ENCODE data around the gene TEAD1. TPM values are rescaled to one million over a fixed set of nuclear protein-coding genes. Genes with fewer than 3 reads are reported as not detected.

Gene TEAD1
- total RNA-seq (ENCODE audit: unreplicated experiment), result 62.5 TPM
- long read RNA-seq, partial matches to known transcripts, result 1 of 3 reads
- long read RNA-seq, other reads (novel, unspliced or antisense), result 2 of 3 reads

DNA sequence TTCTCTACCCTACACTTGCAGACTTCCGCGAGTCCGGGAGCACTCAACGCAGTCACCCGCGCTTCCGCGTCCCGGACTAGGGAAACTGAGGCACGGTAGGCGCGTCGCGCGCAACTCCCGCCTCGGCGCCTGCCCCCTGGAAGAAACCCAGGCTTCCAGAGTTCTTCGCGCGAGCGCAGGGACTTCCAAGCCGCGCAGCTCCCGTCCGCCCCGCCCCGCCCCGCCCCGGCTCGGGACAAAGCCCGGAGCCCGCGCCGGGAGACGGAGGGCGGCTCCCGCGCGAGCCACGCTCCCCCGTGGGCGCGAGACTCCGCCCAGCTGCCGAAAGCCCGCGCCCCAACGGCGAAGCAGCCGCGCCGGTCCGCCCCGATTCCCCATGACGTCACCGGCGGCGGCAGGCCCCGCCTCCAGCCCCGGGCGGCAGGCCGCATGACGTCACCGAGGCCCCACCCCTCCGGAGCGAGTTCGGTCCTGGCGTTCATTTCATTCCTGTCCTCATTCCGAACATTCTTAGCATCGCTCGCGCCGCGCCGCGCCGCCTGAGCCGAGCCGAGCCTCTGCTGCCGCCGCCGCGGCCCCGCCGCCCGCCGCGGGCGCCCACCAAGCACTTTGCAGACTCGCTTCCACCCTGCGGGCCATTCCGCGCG, at the start of gene TEAD1:
TEAD1 (plus strand) TSS at position 498 of the 647 bp plus-strand sequence.
- Mint-ChIP-seq H3K4me1 (ENCODE audit: low read depth, unreplicated experiment) (peaks cover 22% of the 10 kb centered on the region), H3K4me3 (ENCODE audit: unreplicated experiment) (peak within 1 kb of the TSS; percentile 96), H3K27ac (ENCODE audit: unreplicated experiment) (peak within 1 kb of the TSS; percentile 88), H3K36me3 (ENCODE audit: unreplicated experiment) (no peaks in the 10 kb centered on the region), H3K27me3 (ENCODE audit: unreplicated experiment) (peaks cover 6% of the 10 kb centered on the region), H3K9me3 (ENCODE audit: unreplicated experiment) (peaks cover 8% of the 10 kb centered on the region)
- DNase-seq, result peak; percentile 99
- TF ChIP-seq, protein P1, sequence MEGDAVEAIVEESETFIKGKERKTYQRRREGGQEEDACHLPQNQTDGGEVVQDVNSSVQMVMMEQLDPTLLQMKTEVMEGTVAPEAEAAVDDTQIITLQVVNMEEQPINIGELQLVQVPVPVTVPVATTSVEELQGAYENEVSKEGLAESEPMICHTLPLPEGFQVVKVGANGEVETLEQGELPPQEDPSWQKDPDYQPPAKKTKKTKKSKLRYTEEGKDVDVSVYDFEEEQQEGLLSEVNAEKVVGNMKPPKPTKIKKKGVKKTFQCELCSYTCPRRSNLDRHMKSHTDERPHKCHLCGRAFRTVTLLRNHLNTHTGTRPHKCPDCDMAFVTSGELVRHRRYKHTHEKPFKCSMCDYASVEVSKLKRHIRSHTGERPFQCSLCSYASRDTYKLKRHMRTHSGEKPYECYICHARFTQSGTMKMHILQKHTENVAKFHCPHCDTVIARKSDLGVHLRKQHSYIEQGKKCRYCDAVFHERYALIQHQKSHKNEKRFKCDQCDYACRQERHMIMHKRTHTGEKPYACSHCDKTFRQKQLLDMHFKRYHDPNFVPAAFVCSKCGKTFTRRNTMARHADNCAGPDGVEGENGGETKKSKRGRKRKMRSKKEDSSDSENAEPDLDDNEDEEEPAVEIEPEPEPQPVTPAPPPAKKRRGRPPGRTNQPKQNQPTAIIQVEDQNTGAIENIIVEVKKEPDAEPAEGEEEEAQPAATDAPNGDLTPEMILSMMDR (IDR thresholded peaks at IDR 0.05; ENCODE audit: partially characterized antibody, unreplicated experiment), result no peak

DNA sequence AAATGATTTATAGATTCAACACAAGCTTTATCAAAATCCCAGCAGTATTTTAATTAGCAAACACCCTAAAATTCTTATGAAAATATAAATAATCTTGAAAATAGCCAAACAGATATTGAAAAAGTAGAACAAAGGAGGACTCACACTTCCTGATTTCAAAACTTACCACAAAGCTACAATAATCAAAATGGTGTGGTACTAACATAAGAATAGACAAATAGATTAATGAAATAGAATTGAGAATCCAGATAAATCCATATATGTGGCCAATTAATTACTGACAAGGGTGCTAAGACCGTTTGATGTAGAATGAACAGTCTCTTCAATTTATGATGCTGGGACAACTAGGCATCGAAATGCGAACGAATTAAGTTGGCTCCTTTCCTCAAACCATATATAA, 49.6 kb upstream of the TEAD1 start:
- Mint-ChIP-seq H3K4me1 (ENCODE audit: low read depth, unreplicated experiment) (no peaks in the 10 kb centered on the region), H3K27me3 (ENCODE audit: unreplicated experiment) (no peaks in the 10 kb centered on the region), H3K27ac (ENCODE audit: unreplicated experiment) (no peak overlapping the region), H3K4me3 (ENCODE audit: unreplicated experiment) (no peak overlapping the region), H3K36me3 (ENCODE audit: unreplicated experiment) (peaks cover 12% of the 10 kb centered on the region), H3K9me3 (ENCODE audit: unreplicated experiment) (peaks cover 4% of the 10 kb centered on the region)
- DNase-seq, result no peak
- TF ChIP-seq, protein P1 (IDR thresholded peaks at IDR 0.05; ENCODE audit: partially characterized antibody, unreplicated experiment), result no peak

DNA sequence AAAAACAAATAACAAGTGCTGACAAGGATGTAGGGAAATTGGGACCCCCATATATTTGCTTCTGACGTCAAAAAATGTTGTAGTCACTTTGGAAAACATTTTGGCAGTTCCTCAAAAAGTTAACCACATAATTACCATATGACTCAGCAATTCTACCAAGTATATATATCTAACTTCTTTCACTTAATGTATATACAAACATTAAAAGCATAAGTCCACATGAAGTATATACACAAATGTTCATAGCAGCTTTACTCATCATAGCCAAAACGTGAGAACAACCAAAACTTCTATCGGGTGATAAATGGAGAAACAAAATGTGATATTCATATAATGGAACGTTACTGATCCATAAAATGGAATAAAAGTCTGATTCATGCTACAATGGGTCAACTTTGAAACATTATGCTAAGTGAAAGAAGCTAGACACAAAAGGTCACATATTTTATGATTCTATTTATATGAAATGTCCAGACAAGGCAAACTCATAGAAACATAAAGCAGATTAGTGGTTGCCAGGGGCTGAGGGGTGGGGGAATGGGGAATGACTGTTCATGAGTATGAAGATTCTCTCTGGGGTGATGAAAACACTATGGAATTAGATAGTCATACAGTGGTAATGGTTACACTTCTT, 48.7 kb upstream of the TEAD1 start:
- peaks cover 4% of the 10 kb centered on the region for H3K9me3 Mint-ChIP-seq (ENCODE audit: unreplicated experiment)
- TF ChIP-seq, protein P1 (IDR thresholded peaks at IDR 0.05; ENCODE audit: partially characterized antibody, unreplicated experiment), result no peak
- H3K27ac Mint-ChIP-seq (ENCODE audit: unreplicated experiment), result no peak overlapping the region
- H3K27me3 Mint-ChIP-seq (ENCODE audit: unreplicated experiment), result no peaks in the 10 kb centered on the region
- H3K4me1 Mint-ChIP-seq (ENCODE audit: low read depth, unreplicated experiment), result no peaks in the 10 kb centered on the region
- no peak for DNase-seq
- H3K4me3 Mint-ChIP-seq (ENCODE audit: unreplicated experiment), result no peak overlapping the region
- H3K36me3 Mint-ChIP-seq (ENCODE audit: unreplicated experiment), result peaks cover 11% of the 10 kb centered on the region

DNA sequence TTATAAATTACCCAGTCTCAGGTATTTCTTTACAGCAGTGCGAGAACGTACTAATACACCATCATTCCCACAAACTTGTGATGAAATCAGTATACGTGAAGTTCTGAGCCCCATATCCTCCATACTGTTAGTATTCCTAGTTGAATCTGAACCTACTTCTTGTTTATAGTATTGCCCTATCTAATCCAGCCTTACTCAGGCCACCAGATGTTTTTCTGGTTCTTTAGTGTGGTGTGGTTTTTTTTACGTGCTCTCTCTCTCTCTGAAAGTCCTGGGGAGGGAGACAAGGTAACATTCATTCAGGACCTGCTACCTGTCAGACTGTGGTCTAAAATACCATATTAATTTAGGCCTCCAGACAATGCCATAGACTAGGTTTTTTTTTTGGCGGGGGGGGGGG, 47.6 kb upstream of the TEAD1 start:
- H3K36me3 Mint-ChIP-seq (ENCODE audit: unreplicated experiment), result peaks cover 7% of the 10 kb centered on the region
- TF ChIP-seq, protein P1 (IDR thresholded peaks at IDR 0.05; ENCODE audit: partially characterized antibody, unreplicated experiment), result no peak
- H3K4me1 Mint-ChIP-seq (ENCODE audit: low read depth, unreplicated experiment), result no peaks in the 10 kb centered on the region
- H3K27ac Mint-ChIP-seq (ENCODE audit: unreplicated experiment), result no peak overlapping the region
- H3K27me3 Mint-ChIP-seq (ENCODE audit: unreplicated experiment), result no peaks in the 10 kb centered on the region
- DNase-seq, result no peak
- no peak overlapping the region for H3K4me3 Mint-ChIP-seq (ENCODE audit: unreplicated experiment)
- peaks cover 4% of the 10 kb centered on the region for H3K9me3 Mint-ChIP-seq (ENCODE audit: unreplicated experiment)

DNA sequence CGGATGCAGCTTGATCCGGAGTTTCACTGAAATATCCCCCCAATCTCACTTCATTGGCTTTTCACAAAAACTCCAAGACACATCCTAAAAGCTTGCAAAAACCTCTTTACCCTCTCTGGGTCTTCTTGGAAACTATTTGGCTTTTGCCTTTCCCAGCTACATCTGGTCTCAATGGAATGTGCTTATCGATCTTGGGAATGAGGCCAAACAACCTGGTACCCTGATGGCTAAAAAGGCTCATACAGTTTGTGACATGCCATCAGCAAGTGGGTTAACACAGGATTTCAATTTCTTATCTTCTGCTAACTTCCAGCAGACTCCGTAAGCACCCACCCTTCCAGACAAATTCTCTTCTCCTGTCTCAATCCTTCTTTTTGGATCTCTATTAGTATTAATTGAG, 45.9 kb upstream of the TEAD1 start:
- TF ChIP-seq, protein P1 (IDR thresholded peaks at IDR 0.05; ENCODE audit: partially characterized antibody, unreplicated experiment), result no peak
- H3K9me3 Mint-ChIP-seq (ENCODE audit: unreplicated experiment), result peaks cover 4% of the 10 kb centered on the region
- H3K4me1 Mint-ChIP-seq (ENCODE audit: low read depth, unreplicated experiment), result no peaks in the 10 kb centered on the region
- no peak for DNase-seq
- no peak overlapping the region for H3K27ac Mint-ChIP-seq (ENCODE audit: unreplicated experiment)
- no peaks in the 10 kb centered on the region for H3K27me3 Mint-ChIP-seq (ENCODE audit: unreplicated experiment)
- H3K36me3 Mint-ChIP-seq (ENCODE audit: unreplicated experiment), result peaks cover 4% of the 10 kb centered on the region
- no peak overlapping the region for H3K4me3 Mint-ChIP-seq (ENCODE audit: unreplicated experiment)
